Urothelium cell line (cell line): ENCODE data around the gene UNC5B.

Experiments used
- DNase-seq: peaks from one replicate; pipeline ENCODE4 v3.0.0; 2011; ENCODE audit warnings: low spot score, mixed read lengths
- FAIRE-seq: peaks from 2 replicates; lab custom pipeline; 2011; peaks lifted over from hg19 to GRCh38; lab: Jason Lieb, UNC

Gene UNC5B

DNA sequence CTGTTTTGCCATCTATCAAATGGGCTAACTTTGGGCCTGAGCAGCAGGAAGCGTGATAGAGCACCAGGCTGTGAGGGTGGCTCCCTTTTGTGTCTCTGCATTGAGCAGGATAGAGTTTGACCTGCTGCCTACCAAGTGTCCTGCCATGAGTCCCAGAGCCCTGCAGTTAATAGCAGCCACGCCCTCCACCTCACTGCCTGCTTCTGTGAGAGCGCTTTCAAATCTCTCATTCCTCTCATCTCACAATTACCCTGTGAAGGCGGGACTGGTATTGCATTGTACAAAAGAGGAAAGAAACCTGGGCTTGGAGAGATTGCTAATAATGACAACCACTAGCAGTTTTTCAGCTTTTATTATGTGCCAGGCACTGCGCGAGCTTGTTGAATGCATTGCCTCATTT is 39.9 kb downstream of the UNC5B start:
- no peak for FAIRE-seq
- no peak for DNase-seq

DNA sequence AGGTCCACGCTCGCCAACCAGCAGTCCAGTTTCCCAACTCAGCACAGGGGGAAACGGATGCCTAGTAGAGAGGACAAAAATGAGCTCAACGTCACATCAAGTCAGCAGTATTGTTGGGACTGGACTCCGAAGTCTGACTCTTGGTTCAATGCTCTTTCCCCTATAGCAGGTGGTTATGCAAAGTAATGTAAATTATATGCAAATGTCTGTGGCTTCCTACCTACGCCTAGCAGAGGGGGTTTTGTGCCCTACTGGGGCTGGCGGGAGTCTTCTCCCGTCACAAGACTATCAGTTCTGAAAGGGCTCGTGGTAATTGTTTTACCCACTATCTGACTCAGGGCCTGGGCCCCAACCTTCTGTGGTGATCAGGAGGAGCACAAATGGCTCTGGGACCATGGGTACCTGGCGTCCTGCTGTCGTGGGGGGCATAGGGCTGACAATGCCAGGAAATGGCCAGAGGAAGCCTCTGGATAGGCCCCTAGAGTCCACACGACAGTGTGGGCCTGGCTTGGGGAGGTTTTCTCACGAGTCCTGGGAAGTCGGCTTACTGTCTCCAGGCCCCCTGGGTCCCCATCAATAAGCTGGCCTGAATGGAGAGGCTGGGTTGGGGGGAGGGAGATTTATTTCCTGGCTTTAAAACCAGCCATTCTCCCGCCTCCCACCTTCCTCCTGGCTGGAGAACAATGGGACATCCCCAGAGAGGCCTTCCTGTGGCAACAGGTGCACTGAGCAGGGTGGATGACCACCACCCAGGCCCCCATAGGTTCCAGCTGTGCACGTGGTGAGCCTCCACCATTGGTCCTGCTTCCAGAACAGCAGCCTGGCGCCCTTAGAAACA is 41.8 kb downstream of the UNC5B start:
- DNase-seq (no peak), FAIRE-seq (no peak)

DNA sequence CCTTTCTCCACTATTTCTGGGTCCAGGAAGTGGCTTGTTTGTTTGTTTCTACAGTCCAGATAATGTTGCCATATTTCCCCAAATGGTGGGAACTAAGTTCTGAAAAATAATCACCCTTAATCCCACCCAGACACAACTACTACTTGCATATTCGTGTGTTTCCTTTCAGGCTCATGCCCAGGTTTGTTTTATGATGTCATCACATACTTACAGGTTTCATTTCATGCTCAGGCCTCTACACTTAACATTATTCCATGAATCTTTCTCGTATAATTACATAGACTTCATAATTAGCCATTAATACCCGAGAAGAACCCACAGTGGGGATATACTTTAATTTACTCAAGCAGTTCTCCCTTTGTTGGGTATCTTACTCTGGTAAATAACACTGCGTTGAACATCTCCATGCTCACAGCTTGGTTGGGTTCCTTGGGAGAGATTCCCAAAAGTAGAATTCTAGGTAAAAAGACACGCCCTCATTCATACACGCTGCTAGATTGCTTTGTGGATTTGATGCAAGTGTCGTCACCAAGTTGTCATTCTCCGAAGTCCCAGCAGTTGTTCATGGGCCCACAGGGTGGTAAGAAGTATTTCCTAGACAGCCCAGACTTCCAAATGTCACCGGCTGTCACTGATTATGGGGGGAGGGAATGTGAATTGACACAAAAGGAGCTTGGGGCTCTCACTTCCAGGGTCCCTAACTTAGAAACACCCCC is 42.6 kb downstream of the UNC5B start:
- no peak for FAIRE-seq
- no peak for DNase-seq

DNA sequence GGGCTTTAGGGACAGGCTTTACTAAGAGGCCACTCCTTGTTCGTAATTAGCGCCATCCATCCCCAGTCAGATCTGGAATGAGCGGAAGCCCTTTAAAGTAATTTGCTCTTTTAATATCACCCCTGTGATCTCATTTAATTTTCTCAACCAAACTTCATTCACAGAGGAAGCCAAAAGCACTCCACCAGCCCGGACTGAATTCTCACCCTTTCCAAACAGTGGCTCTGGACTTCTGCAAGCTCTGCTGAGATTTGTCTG is 43.1 kb downstream of the UNC5B start:
- no peak for FAIRE-seq

DNA sequence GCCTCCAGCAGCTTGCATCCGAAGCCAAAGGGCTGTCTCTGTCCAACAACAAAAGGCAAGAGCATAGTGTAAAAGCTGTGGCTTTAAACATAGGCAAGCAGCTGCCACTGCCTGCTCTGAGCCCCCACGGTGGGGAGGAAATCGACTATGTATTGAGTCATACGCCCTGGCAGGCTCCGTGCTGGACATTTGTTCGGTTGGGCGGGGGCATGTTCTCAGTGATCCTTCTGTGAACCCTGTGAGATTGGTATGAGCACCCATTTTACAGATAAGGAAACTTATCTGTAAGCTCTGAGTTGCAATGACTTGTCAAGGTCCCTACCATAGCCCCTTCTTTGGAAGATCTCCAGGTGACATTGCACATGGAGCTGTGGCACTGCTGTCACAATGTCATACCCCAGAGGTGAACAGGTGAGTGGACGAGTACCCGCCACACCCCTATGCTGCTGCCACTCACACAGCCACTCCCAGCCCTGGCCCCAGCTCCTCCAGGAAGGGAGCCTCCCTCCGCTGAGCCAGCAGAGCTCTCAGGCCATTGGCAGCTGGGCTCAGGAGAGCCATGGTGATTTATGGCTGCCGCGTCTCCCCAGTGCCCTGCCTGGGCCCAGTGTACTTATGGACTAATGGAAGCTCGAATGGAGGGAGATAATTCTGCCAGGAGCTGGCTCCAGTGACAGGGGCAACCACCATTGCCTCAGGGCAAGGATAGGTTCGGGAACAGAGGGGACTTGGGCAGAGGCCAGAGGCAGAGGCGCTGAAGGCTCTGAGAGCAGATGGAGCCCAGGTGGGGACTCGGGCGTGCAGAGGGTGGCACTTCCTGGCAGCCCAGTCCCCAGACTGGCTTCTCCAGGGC is 43.7 kb downstream of the UNC5B start:
- peak; percentile 83 for DNase-seq
- FAIRE-seq = peak; percentile 79

More for the DNA sequence above, 43.1 kb downstream of the UNC5B start:
- DNase-seq = no peak

DNA sequence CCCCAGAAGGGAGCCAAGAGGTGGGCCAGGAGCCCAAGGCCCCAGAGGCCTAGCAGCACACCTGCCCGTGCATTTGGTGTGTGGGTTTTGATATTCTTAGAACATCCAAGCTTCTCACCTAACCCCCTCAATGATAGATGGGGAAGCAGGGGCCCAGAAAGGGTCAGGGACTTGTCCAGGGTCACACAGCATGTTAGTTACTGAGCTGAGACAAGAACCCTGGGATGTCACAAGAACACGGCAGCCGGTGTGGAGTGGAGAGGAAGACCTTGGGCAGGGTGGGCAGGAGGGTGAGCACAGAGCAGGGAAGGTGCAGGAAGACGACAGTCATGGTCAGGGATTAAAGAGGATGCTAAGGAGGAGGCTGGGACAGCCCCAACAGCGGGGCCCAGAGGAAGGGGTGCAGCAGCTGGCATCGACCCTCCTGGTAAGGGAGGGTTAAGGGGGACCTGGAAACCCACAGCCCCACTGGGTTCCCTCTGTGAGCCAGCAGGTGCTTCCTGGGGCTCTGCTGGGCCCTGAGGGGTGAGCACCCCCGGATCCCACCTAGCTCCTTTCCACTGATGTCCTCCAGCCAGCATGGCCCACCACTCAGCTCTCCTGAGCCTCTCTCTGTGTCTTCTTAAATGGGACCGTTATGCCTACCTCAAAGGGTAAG is 44.4 kb downstream of the UNC5B start:
- DNase-seq = no peak
- peak; percentile 53 for FAIRE-seq

DNA sequence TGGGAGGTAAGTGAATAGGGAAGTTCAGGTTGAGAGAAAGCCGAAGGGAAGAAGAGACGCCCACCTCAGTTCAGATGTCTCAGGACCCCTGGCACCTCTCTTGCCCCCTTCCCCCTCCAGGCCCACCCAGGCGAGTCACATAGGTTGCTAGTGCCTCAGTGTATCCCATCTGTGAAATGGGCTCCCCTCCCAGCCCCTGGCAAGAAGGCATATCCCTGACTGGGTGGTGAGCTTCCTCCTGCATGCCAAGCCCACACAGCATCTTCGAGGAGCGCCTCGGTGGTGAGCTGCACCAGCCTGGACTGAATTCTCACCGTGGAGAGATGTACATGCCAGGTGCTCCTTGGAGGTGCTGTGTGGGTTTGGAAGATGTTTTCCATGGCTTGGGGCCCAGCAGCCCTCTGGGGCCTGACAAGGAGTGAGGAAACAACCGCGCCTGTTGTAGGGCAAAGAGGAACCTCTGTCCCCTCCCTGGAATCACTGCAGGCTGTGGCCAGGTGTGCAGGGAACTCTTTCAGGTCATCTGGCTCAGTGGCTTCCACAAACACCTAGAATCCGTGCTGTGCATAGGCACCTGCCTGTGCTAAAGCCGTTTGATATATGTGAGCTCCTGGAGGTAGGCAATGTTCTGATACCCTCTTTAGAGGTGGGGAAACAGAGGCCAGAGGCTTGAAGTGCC is 45.1 kb downstream of the UNC5B start:
- FAIRE-seq (peak; percentile 32), DNase-seq (no peak)

DNA sequence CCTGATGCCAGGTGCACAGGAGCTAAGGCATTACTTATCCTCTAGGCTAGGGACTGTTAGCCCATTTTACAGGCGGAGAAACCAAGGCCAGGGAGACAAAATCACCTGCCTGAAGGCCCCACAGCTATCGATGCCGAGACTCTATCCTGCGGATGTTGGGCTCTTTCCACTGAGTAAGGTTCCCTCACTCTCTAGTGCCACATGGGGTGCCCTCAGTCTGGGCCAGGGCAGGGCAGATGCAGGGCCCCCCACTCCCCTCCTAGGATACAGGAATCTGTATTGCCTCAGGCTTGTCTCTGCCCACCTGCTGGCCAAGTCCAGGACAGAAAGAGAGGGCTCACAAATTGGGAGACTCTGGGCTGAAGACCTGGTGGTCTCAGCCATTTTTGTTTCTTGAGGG is 45.7 kb downstream of the UNC5B start:
- no peak for DNase-seq
- FAIRE-seq = peak; percentile 27

DNA sequence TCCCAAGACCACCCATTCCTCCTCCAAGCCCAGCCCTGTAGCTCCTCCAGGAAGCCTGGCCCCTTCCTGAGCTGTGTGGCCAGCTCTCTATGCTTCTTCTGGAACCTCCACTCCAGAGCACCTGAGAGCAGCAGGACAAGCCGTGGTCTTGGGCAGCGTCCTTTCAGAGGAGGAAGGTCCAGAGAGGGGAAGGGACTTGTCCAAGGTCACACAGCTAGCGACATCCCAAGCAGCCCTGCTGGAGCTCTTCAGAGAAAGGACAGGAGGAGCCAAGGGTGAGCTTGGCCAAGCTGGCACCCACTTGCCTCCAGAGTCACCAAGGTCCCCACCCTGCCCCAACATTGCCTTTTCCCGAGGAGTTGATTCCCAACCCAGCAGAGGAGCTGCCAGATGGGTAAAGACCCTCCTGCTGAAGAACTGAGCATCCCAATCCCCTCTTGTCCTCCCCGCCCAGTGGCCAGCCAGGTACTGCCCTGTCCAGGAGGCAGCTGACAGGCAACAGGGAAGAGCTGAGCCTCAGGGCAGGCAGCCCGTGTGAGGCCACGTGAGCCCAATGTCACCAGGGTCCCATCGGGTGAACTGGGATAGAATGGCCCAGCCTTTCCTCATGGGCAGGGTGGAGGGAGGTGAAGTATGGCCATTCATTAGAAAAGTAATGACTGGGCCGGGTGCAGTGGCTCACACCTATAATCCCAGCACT is 46.2 kb downstream of the UNC5B start:
- FAIRE-seq (no peak), DNase-seq (no peak)

DNA sequence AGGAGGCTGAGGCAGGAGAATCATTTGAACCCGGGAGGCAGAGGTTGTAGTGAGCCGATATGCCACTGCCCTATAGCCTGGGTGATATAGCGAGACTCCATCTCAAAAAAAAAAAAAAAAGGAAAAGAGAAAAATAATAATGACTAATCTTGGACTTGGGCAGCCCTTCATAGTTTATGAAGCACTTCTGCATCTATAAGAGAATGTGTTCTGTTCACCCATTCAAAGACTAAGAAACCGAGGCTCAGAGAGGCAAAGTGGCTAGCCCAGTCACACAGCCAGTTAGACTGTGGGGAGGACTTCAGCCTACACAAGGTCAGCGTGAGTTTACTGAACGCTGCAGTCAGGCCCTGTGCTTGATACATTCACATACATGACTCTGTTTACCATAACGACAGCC is 46.9 kb downstream of the UNC5B start:
- DNase-seq (no peak), FAIRE-seq (no peak)

DNA sequence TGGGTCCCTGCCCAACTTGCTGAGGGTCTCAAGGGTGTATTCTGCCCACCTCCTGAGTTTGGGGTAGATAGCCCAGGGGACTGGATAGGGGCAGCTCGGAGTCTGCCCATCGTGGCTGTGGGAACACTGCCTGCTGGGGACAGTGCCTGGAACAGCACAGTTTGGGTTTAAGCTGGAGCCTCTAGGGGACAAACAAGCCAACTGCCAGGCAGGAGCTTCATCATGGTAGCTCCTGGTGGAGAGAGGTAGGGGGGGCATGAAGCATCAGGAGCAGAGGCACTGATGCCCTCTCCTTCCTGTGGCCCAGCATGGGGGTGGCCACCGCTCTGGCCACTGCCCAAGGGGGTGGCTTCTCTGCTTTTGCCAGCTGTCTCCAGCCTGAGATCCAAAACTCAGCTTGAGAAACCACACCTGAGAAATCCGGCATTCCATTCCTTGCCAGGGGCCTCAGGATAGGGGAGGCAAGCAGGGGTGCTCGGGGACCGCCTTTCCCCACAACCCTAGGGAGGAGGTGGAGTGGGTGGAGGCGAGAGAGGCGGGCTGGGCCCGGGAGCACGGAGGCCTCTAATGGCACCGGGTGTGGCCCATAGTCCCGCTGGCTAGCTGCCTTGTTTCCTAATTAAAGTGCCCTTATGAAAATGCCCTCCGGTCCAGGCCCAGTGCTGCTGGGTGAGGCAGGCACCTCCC is 47.6 kb downstream of the UNC5B start:
- DNase-seq (peak; percentile 58), FAIRE-seq (no peak)

DNA sequence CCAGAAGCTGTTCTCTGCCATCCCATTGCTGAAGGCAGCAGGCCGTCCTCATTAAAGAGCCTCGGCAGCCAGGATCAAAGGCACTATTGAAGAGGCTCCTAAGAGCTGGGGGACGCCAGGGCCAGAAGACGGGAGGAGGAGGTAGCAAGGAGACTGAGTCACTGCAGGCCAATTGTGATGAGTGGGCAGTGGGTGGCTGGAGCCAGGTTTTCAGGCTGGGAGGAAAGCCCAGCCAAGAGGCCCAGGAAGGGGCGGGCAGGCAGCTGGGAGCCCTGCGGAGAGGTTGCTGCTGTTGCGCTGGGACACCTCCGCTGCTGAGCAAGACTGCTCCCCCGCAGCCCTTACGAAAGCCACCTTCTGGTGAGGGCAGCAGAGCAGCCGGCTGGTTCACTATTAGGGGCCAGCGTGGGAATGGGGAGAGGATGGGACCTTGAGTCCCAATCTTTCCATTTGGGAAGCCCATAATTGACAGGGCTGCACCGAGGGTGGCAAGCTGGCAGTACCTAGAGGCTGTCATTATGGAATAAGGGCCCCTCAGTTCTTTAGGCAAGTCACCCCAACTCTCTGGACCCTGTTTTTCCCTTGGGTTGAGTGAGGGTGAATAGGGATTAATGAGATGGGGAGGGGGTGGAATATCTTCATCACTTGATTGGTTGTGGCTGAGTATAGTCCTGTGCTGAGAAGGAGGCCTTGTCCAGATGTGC is 48.4 kb downstream of the UNC5B start:
- DNase-seq (peak; percentile 89), FAIRE-seq (no peak)

DNA sequence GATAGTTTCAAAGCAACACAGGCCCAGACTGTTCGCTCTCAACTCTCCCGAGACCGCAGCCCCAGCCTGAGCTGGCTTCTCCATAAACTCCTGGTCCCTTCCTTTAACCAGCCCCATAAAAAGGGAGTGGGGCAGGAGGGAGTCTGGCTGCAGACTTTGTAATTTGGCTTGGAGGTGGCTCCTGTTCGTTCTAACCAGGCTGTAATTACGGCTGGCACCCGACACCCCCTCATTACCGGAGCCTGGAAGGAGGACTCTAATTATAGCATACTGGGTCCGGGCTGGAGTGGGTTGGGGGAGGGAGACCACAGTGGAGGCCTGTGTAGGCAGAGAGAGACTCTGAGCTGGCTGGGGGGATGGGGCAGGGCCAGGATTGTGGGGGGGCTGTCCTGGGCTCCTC is 49.7 kb downstream of the UNC5B start:
- FAIRE-seq (no peak), DNase-seq (no peak)

DNA sequence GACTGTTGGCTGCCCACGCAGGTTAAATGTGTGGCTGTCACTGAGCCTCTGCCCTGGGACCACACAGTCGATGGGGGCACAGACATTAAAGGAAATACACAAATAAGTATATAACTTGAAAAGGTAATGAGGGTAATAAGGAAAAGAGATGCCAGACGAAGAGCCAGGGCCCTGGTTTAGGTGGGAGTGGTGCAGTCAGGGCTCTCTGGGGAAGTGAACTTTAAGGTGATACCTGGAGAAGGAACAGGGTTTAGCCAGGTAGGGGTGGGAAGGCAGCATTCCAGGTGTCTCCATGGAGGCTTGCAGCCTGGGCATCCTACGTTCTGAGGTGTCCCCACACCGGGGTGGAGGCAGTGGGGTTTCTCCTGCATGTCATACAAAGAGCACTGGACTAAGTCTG is 50.4 kb downstream of the UNC5B start:
- FAIRE-seq (no peak), DNase-seq (no peak)

DNA sequence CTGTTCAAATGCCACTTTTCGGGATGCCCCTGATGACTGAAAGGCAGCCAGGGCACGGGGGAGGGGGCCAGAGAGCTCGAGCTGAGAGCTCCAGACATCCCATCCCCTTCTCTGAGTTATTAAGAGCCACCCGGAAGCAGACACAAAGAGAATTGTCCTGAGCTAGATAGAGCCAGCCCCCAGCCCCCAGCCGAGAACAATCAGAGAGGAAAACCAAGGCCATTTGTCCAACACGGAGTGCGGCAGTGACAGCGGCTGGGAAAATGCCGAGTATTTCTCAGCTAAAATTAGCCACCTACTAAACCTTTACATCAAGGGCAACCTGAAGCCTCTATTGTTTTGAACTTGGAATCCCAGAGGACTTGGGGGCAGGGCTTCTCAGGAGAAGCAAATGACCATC is 51.0 kb downstream of the UNC5B start:
- FAIRE-seq = no peak
- DNase-seq = no peak

DNA sequence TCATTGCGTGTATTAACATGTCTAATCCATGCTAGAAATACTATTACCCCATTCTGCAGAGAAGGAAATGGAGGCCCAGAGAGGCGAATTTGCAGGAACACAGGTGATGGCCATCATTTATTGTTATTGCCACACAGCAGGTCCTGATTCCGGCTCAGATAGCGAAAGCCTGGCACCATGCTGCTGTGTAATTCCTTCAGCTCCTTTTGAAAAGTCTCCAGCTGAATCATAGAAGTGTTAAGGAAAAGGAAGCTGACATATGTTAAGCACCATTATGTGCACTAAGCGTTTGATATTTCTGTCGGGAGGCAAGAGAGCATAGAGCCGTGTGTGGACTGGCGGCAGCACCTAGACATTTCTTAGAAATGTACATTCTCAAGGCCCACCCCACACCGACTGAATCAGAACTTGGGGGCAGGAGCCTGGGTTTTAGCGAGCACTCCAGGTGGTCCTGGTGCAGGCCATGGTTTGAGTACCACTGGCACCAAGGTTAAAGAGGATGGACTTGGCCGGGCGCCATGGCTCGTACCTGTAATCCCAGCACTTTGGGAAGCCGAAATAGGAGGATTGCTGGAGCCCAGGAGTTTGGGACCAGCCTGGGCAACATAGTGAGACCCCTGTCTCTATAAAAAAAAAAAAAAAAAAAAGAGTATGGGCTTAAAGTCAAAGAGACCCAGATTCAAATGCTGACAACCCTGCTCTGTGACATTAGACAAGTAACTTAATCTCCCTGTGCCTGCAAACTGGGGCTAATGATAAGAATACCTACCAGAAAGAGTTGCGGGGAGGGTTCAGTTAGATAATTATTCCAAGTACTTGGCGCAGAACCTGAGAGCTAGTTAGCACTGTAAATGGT is 52.2 kb downstream of the UNC5B start:
- DNase-seq (no peak), FAIRE-seq (no peak)

DNA sequence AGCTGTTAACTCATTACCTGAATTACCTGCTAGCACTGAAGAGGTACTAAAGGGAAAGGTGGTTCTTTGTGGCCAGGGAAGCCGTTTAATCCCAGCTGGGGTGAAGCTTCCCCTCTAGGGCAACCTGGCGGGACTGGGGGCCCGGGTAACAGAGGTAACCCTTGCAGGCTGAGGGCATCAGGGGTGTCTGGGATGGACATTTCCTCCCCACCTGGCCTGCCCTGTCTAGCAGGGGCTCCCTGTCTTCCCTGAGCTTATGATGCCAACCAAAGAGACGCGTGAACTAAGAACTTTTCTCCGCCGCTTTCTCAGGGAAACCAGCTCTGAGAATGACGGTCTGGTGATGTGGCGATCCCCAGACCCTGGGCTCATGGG is 52.8 kb downstream of the UNC5B start:
- FAIRE-seq = no peak
- DNase-seq = no peak

DNA sequence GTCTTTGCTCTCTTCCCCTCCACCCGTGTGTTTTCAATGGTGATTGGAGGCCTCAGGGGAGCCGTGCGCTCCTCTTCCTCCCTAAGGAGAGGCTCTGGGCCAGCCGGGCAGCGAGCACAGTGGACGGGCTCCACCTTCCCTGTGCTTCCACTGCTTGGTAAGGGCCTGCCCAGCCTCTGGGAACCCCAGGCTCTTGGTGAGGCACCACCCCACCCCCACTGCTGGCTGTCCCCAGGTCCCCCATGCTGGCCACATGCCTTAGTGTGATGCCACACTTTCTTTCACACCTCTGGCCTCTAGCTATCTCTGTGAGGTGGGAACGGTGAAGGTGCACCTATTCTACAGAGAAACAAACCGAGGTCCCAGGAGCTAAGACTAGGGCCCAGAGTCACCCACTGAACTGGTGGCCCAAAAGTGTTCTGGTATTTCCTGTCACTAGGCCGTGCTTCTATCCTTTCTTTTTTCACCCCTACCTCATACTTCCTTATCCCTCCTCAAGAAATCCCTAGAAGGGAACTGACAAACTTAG is 53.3 kb downstream of the UNC5B start:
- FAIRE-seq = no peak

More for the DNA sequence above, 53.3 kb downstream of the UNC5B start:
- no peak for DNase-seq
